Natural killer cell (primary cell): ENCODE results near the gene ALB. TPM values are rescaled to one million over a fixed set of nuclear protein-coding genes. Genes with fewer than 3 reads are reported as not detected.

Source experiments
- ATAC-seq, 3 donors: fragments of 150-1000 bp in 2 of 3; fragments of 200-7000 bp in 1 of 3; cut with Tn5 transposase; 1 replicate in 1 of 3; 2 replicates in 2 of 3; pipeline ENCODE4 v1.10.0; 2021; ENCODE audit warnings: mild to moderate bottlenecking in 2 of 3, moderate library complexity in 2 of 3
- DNase-seq, 2 donors: peaks; one replicate each; pipeline versions ENCODE4 v3.0.0 to v3.0.0-alpha.2; 2013 to 2021; ENCODE audit warnings: mixed read lengths in 1 of 2
- H3K27ac ChIP-seq: one replicate; pipeline ENCODE4 v1.5.1; 2013; ENCODE audit warnings: mild to moderate bottlenecking, low read length
- H3K27me3 ChIP-seq: one replicate; pipeline ENCODE4 v1.6.1; 2013; ENCODE audit warnings: low read length; ENCODE audit not compliant: control insufficient read depth, insufficient read depth
- H3K36me3 ChIP-seq: one replicate; pipeline ENCODE4 v1.6.1; 2013; ENCODE audit warnings: low read length; ENCODE audit not compliant: control insufficient read depth, insufficient read depth
- H3K4me1 ChIP-seq: one replicate; pipeline ENCODE4 v1.6.1; 2013; ENCODE audit warnings: low read length; ENCODE audit not compliant: control insufficient read depth, insufficient read depth
- H3K4me3 ChIP-seq: one replicate; pipeline ENCODE4 v1.5.1; 2013; ENCODE audit warnings: low read length
- H3K9me3 ChIP-seq: one replicate; pipeline ENCODE4 v1.6.1; 2013; ENCODE audit warnings: low read length; ENCODE audit not compliant: control insufficient read depth, insufficient read depth
- H3K27ac Mint-ChIP-seq, 2 donors: one replicate each; pipeline ENCODE4 v1.8.0; 2022; ENCODE audit warnings: mild to moderate bottlenecking in 2 of 2, mixed read lengths in 2 of 2, moderate library complexity in 1 of 2
- H3K27me3 Mint-ChIP-seq, 2 donors: one replicate each; pipeline ENCODE4 v1.8.0; 2022; ENCODE audit warnings: low read depth in 2 of 2, mixed read lengths in 2 of 2
- H3K36me3 Mint-ChIP-seq: one replicate; pipeline ENCODE4 v1.8.0; 2022; ENCODE audit warnings: mixed read lengths
- H3K4me1 Mint-ChIP-seq, 2 donors: one replicate each; pipeline ENCODE4 v1.8.0; 2022; ENCODE audit warnings: mixed read lengths in 2 of 2
- H3K4me3 Mint-ChIP-seq: one replicate; pipeline ENCODE4 v1.8.0; 2022; ENCODE audit warnings: mild to moderate bottlenecking, moderate library complexity, mixed read lengths
- H3K9me3 Mint-ChIP-seq, 2 donors: one replicate each; pipeline ENCODE4 v1.8.0; 2022; ENCODE audit warnings: mixed read lengths in 2 of 2
- WGBS: methylation state at CpG from one replicate; pipeline ENCODE4 v1.1.7; 2013; ENCODE audit warnings: missing lambda C conversion rate; ENCODE audit not compliant: insufficient coverage; 5-methylcytosine and 5-hydroxymethylcytosine counted together
- intact Hi-C: fragments of 100-400 bp; cut with micrococcal nuclease; formaldehyde crosslinking; loops from one replicate; pipeline ENCODE4 v1.14.2; 2022
- total RNA-seq, 4 donors: library from RNA; stranded (reverse); fragments of 120-200 nt in 1 of 4; gene quantifications; one replicate each; pipeline versions ENCODE4 v1.2.3 to v1.2.4, GENCODE V29; 2013 to 2022
- TF ChIP-seq, protein P1 (sequence below): fragments of 200-600 bp; IDR thresholded peaks from one replicate; pipeline ENCODE4 v1.8.0; 2022; ENCODE audit warnings: antibody characterized with exemption

ALB gene
- total RNA-seq, 3 donors from 2014 or later (not counting 1 experiment from before 2014, with no cell fraction given) = not detected

DNA sequence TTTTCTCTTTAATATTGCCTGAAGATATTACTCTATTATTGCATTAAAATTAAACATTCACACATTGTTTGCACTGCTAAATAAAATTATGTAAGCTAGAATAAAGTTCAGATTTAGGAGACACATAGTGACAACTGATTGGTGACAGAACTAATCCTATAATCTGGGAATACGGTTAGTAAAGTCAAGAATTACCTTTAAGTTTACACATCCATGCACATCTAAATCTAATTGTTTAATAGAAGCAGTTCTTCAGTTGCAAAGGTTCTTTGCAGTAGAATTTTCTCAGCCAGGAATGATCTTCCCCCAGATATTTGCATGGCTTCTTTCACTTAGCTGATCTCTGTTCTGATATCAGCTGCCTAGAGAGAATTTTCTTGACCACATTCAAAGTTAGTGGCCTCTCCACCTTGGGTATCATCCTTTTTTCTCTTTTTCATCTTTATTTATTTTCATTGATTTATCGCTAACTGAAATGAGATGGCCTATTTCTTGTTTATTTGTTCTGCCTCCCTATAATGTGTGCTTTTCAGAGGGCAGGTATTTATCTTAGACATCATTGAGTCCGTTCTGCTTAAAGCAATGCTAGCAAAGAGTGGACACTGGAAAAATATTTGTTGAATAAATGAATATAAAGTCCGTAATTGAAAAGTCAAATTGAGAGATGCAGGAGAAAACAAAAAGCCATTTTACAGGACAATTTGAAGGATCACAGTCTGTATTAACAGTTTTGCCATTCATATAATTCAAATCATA, 44.5 kb downstream of the ALB start:
- WGBS = 87% methylated on average over 3 of the region's 4 CpGs
- DNase-seq (no peak), ATAC-seq (no peak)
- Histone ChIP-seq H3K27ac (no peak overlapping the region), H3K4me3 (no peak overlapping the region), H3K36me3 (no peaks in the 10 kb centered on the region), H3K27me3 (no peaks in the 10 kb centered on the region), H3K9me3 (no peaks in the 10 kb centered on the region), H3K4me1 (no peaks in the 10 kb centered on the region)
- no peak overlapping the region for H3K27ac Mint-ChIP-seq
- H3K27me3 Mint-ChIP-seq = no peaks in the 10 kb centered on the region
- TF ChIP-seq, protein P1, sequence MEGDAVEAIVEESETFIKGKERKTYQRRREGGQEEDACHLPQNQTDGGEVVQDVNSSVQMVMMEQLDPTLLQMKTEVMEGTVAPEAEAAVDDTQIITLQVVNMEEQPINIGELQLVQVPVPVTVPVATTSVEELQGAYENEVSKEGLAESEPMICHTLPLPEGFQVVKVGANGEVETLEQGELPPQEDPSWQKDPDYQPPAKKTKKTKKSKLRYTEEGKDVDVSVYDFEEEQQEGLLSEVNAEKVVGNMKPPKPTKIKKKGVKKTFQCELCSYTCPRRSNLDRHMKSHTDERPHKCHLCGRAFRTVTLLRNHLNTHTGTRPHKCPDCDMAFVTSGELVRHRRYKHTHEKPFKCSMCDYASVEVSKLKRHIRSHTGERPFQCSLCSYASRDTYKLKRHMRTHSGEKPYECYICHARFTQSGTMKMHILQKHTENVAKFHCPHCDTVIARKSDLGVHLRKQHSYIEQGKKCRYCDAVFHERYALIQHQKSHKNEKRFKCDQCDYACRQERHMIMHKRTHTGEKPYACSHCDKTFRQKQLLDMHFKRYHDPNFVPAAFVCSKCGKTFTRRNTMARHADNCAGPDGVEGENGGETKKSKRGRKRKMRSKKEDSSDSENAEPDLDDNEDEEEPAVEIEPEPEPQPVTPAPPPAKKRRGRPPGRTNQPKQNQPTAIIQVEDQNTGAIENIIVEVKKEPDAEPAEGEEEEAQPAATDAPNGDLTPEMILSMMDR = no peak
- no peak overlapping the region for H3K4me3 Mint-ChIP-seq
- intact Hi-C loops = no loop called here
- H3K36me3 Mint-ChIP-seq = no peaks in the 10 kb centered on the region
- H3K4me1 Mint-ChIP-seq = no peaks in the 10 kb centered on the region
- peaks cover 0 to 2% of the 10 kb centered on the region in 2 donors for H3K9me3 Mint-ChIP-seq

DNA sequence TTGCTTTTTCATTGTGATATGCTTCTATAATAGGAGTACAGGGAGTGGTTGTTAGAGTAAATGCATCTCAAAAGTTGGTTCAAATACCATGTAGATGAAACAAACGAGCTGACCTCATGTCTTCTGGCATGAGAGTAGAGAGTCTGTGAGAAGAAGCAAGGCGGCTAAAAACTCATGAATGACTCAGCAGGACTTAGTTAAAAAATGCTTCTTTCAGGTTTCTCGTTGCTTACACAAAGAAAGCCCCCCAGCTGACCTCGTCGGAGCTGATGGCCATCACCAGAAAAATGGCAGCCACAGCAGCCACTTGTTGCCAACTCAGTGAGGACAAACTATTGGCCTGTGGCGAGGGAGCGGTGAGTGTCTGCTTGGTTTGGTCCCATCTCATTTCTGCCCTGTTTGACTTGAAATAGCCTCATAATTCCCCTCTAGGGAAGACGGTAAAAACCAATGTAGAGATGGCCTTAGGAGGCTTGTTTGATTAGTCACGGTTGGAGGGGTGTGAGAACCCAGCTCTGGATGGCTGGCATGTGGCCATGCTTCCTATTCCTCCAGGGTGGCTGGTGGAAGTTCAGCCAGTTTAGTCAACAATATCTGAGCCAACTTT, 46.4 kb downstream of the ALB start:
- Mint-ChIP-seq H3K27me3 (no peaks in the 10 kb centered on the region), H3K36me3 (no peaks in the 10 kb centered on the region), H3K27ac (no peak overlapping the region), H3K9me3 (peaks cover 0 to 2% of the 10 kb centered on the region in 2 donors), H3K4me3 (no peak overlapping the region), H3K4me1 (no peaks in the 10 kb centered on the region)
- Histone ChIP-seq H3K36me3 (no peaks in the 10 kb centered on the region), H3K4me3 (no peak overlapping the region), H3K9me3 (no peaks in the 10 kb centered on the region), H3K4me1 (no peaks in the 10 kb centered on the region), H3K27me3 (no peaks in the 10 kb centered on the region), H3K27ac (no peak overlapping the region)
- TF ChIP-seq, protein P1 = no peak
- DNase-seq = no peak
- no peak for ATAC-seq
- 78% methylated on average over 9 of the region's 9 CpGs for WGBS
- intact Hi-C loops = no loop called here

DNA sequence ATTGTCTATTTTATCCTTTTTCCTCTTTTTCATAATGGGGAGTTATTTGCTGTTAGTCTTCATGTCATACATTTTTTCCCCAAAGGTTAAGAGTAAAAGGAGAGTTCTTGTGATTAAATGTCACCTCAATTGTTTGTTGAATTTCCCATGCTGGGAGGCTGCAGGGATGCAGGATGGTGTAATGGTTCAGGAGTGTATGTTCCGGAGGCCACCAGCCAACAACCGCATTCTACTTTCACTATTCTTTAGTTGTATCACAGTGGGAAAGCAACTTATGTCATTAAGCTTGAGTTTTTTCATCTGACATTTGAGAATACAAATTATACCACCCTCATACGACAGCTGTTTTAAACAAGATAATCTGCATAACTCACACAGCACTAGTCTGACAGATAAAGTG, 47.3 kb downstream of the ALB start:
- 97% methylated on average over 2 of the region's 3 CpGs for WGBS
- H3K4me1 ChIP-seq = no peaks in the 10 kb centered on the region
- no peak overlapping the region for H3K4me3 ChIP-seq
- TF ChIP-seq, protein P1 = no peak
- DNase-seq (no peak), ATAC-seq (no peak)
- no peaks in the 10 kb centered on the region for H3K27me3 Mint-ChIP-seq
- H3K27me3 ChIP-seq = no peaks in the 10 kb centered on the region
- H3K4me1 Mint-ChIP-seq = no peaks in the 10 kb centered on the region
- no peak overlapping the region for H3K4me3 Mint-ChIP-seq
- peaks cover 3 to 4% of the 10 kb centered on the region in 2 donors for H3K9me3 Mint-ChIP-seq
- no peak overlapping the region for H3K27ac ChIP-seq
- no peaks in the 10 kb centered on the region for H3K36me3 Mint-ChIP-seq
- no peak overlapping the region for H3K27ac Mint-ChIP-seq
- intact Hi-C loops = no loop called here
- H3K9me3 ChIP-seq = no peaks in the 10 kb centered on the region
- H3K36me3 ChIP-seq = no peaks in the 10 kb centered on the region
